Right atrium auricular region (tissue), 2 donors: ENCODE data around the gene SLC44A3. TPM values are rescaled to one million over a fixed set of nuclear protein-coding genes. Genes with fewer than 3 reads are reported as not detected.

Experiments
- DNase-seq: peaks from one replicate; pipeline ENCODE4 v3.0.0-alpha.2; 2019; ENCODE audit warnings: low spot score
- H3K27ac ChIP-seq, 2 donors: fragments of 200-600 bp; sonication (generic); 1 replicate in 1 of 2; 2 replicates in 1 of 2; pipeline ENCODE4 v1.5.1; 2016 to 2019
- H3K27me3 ChIP-seq, 2 donors: fragments of 200-600 bp; sonication (generic); one replicate each; pipeline versions ENCODE4 v1.5.1 to v1.6.0; 2017 to 2019
- H3K36me3 ChIP-seq: fragments of 200-600 bp; sonication (generic); one replicate; pipeline ENCODE4 v1.5.1; 2016
- H3K4me1 ChIP-seq, 2 donors: fragments of 200-600 bp; sonication (generic); one replicate each; pipeline versions ENCODE4 v1.5.1 to v1.6.0; 2017 to 2019
- H3K4me3 ChIP-seq, 2 donors: fragments of 200-600 bp; sonication (generic); 1 replicate in 1 of 2; 2 replicates in 1 of 2; pipeline ENCODE4 v1.5.1; 2017 to 2019; ENCODE audit warnings: mild to moderate bottlenecking in 1 of 2, moderate library complexity in 1 of 2
- H3K9me3 ChIP-seq, 2 donors: fragments of 200-600 bp; sonication (generic); one replicate each; pipeline ENCODE4 v1.5.1; 2019
- total RNA-seq, 2 donors: library from RNA; depleted of rRNA; stranded (reverse); fragments of >200 nt; gene quantifications; one replicate each; pipeline ENCODE4 v1.1.0, GENCODE V29; 2016
- TF ChIP-seq, protein P1 (sequence below), 2 donors: fragments of 200-600 bp; sonication (generic); IDR thresholded peaks; one replicate each; pipeline ENCODE4 v1.5.1; 2019; ENCODE audit warnings: antibody characterized with exemption in 2 of 2

Gene SLC44A3, protein sequence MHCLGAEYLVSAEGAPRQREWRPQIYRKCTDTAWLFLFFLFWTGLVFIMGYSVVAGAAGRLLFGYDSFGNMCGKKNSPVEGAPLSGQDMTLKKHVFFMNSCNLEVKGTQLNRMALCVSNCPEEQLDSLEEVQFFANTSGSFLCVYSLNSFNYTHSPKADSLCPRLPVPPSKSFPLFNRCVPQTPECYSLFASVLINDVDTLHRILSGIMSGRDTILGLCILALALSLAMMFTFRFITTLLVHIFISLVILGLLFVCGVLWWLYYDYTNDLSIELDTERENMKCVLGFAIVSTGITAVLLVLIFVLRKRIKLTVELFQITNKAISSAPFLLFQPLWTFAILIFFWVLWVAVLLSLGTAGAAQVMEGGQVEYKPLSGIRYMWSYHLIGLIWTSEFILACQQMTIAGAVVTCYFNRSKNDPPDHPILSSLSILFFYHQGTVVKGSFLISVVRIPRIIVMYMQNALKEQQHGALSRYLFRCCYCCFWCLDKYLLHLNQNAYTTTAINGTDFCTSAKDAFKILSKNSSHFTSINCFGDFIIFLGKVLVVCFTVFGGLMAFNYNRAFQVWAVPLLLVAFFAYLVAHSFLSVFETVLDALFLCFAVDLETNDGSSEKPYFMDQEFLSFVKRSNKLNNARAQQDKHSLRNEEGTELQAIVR
- total RNA-seq = 1 to 10 TPM; 2.7 to 9.5 TPM

DNA sequence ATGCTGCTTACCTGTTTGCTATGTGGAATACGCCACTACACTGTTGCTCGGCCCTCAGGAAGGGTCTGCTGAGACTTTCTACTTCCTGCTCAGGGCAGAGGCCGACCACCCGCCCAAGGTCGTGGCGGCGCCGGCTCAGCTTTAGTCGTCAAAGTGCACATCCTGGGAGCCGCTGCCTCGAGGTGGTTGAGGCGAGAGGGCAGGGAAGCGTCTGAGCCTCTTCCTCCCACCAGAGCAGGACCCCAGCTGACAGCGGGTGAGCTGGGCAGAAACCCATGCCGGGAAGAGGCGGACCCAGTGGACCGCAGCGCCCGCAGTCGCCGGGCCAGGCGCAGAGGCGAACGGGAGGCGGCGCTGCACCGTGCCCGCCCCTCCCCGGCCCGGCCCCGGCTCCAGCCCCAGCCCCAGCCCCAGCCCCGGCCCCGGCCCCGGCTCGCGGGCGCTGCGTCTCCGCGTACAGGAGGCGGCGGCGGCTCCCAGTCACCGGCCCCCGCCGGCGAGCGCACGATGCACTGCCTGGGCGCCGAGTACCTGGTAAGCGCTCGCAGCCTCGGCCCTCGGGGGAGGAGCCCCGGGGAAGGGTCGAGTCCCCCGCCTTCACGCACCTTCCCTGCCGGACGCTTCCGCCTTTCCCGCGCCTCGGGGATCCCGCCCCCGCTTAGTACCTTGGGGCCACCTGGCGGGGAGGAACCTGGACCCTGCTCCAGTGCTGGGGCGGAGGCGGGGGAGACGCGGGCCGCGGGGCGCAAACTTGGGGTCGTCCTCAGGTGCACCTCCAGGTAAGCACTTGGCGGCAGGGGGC is at the start of gene SLC44A3:
TSS of gene SLC44A3 (plus strand) at position 413 of the 802 bp plus-strand sequence. CDS start at position 508, 95 bp downstream.
- Histone ChIP-seq H3K4me1 (peaks cover 0 to 8% of the 10 kb centered on the region in 2 donors), H3K4me3 (peak within 1 kb of the TSS; percentile 64 to 68), H3K27ac (peak within 1 kb of the TSS; percentile 67 to 81), H3K9me3 (no peaks in the 10 kb centered on the region), H3K27me3 (no peaks in the 10 kb centered on the region), H3K36me3 (no peaks in the 10 kb centered on the region)
- DNase-seq = no peak
- TF ChIP-seq, protein P1, sequence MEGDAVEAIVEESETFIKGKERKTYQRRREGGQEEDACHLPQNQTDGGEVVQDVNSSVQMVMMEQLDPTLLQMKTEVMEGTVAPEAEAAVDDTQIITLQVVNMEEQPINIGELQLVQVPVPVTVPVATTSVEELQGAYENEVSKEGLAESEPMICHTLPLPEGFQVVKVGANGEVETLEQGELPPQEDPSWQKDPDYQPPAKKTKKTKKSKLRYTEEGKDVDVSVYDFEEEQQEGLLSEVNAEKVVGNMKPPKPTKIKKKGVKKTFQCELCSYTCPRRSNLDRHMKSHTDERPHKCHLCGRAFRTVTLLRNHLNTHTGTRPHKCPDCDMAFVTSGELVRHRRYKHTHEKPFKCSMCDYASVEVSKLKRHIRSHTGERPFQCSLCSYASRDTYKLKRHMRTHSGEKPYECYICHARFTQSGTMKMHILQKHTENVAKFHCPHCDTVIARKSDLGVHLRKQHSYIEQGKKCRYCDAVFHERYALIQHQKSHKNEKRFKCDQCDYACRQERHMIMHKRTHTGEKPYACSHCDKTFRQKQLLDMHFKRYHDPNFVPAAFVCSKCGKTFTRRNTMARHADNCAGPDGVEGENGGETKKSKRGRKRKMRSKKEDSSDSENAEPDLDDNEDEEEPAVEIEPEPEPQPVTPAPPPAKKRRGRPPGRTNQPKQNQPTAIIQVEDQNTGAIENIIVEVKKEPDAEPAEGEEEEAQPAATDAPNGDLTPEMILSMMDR (IDR thresholded peaks at IDR 0.05) = peak; percentile 42 to 54

DNA sequence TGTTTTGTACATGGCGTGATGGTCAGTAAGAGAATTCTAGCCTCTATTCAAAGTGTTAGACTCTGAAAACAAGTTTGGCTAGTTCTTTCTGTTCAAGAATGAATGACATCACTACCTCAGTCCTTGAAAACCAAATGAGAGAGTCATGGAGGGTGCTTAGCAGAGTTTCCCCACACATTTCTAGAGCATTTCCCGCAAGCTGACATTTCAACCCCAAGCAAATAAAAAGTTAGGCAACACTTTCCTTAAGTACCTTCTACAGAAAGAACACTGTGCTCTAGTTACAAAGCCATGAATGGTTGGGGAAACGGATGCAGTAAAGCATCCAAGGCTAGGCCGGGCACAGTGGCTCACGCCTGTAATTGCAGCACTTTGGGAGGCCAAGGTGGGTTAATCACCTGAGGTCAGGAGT is 47.9 kb upstream of the SLC44A3 start:
- H3K36me3 ChIP-seq = no peaks in the 10 kb centered on the region
- peaks cover 0 to 6% of the 10 kb centered on the region in 2 donors for H3K4me1 ChIP-seq
- no peaks in the 10 kb centered on the region for H3K27me3 ChIP-seq
- no peaks in the 10 kb centered on the region for H3K9me3 ChIP-seq
- DNase-seq = no peak
- no peak overlapping the region for H3K27ac ChIP-seq
- TF ChIP-seq, protein P1 (IDR thresholded peaks at IDR 0.05) = no peak
- no peak overlapping the region for H3K4me3 ChIP-seq

DNA sequence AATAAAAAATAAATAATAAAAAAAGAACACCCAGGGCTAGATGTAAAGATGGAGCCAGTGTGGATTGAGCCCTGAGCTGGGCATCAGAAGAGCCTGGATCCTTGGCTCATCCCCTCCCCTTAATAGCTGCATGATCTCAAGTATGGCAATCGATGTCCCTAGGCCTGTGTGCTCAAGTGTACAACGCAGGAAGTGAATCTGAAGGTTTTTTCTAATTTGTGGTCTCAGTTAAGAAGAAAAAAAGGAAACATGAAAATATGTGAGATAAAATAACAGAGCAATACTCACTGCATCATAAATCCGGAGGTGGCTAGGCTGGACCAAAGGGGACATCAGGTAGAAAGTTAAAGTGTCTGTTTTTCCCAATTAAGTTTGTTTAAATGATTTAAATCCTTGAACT is 47.3 kb upstream of the SLC44A3 start:
- Histone ChIP-seq H3K4me1 (peaks cover 0 to 6% of the 10 kb centered on the region in 2 donors), H3K9me3 (no peaks in the 10 kb centered on the region), H3K36me3 (no peaks in the 10 kb centered on the region), H3K27me3 (no peaks in the 10 kb centered on the region), H3K27ac (no peak overlapping the region), H3K4me3 (no peak overlapping the region)
- TF ChIP-seq, protein P1 (IDR thresholded peaks at IDR 0.05) = no peak
- no peak for DNase-seq

DNA sequence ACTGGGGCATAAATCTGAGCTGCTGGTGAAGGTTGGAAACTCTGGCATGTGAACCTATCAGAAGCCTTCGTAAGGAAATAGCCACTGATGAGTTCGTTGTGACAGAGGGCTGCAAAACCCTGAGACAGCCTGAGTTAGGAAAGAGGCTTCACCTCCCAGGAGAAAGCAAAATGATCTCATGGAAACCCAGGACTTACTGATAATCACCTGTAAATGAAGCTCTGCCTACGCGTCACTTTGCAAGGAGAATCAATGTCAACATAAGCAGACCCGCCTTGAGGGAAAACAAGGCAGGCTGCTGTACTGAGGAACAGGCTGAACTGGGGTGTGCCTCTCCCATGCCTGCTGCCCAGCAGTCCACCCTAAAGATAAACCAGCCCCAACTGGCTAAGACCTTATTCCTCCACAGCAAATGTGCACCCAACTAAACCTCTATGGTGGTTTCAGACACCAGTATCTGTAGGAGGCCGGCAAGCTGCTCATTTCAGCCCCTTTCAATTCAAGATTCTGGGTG is 46.8 kb upstream of the SLC44A3 start:
- H3K9me3 ChIP-seq = no peaks in the 10 kb centered on the region
- DNase-seq = no peak
- TF ChIP-seq, protein P1 (IDR thresholded peaks at IDR 0.05) = no peak
- peaks cover 0 to 6% of the 10 kb centered on the region in 2 donors for H3K4me1 ChIP-seq
- H3K4me3 ChIP-seq = no peak overlapping the region
- H3K27ac ChIP-seq = no peak overlapping the region
- H3K36me3 ChIP-seq = no peaks in the 10 kb centered on the region
- H3K27me3 ChIP-seq = no peaks in the 10 kb centered on the region

DNA sequence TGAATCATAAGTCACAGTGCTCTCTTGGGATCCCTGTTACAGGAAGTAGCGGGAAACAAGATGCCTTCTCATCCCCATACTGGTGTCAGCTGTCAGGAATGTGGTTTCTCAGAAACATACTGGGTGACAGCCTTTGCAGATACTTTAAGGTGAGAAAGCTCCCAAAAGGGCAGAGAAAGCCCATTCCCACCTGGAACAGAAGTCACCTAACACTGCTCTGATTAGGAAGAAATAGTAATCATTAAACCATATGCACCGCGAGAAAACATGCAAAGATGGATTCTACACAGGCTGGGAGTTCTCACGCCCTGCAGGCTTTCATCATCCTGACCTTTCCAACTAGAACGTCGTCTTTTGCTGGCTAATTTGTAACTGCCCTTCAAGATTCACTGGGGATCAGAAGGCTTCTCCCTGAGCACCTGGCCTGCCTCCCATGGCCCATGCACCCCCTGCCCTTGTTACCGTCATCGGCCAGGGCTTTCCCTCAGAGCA is 46.2 kb upstream of the SLC44A3 start:
- H3K27me3 ChIP-seq = no peaks in the 10 kb centered on the region
- H3K4me1 ChIP-seq = peaks cover 0 to 6% of the 10 kb centered on the region in 2 donors
- DNase-seq = no peak
- TF ChIP-seq, protein P1 (IDR thresholded peaks at IDR 0.05) = no peak
- no peaks in the 10 kb centered on the region for H3K36me3 ChIP-seq
- H3K9me3 ChIP-seq = no peaks in the 10 kb centered on the region
- no peak overlapping the region for H3K27ac ChIP-seq
- no peak overlapping the region for H3K4me3 ChIP-seq
